GM21825 (cell line): ENCODE measurements around the gene TAF4.

Experiments
- ATAC-seq: cut with Tn5 transposase; IDR thresholded peaks from one replicate; pipeline ENCODE4 v1.9.1; 2021; ENCODE audit warnings: mild to moderate bottlenecking, moderate library complexity; ENCODE audit not compliant: unreplicated experiment

Gene TAF4

DNA sequence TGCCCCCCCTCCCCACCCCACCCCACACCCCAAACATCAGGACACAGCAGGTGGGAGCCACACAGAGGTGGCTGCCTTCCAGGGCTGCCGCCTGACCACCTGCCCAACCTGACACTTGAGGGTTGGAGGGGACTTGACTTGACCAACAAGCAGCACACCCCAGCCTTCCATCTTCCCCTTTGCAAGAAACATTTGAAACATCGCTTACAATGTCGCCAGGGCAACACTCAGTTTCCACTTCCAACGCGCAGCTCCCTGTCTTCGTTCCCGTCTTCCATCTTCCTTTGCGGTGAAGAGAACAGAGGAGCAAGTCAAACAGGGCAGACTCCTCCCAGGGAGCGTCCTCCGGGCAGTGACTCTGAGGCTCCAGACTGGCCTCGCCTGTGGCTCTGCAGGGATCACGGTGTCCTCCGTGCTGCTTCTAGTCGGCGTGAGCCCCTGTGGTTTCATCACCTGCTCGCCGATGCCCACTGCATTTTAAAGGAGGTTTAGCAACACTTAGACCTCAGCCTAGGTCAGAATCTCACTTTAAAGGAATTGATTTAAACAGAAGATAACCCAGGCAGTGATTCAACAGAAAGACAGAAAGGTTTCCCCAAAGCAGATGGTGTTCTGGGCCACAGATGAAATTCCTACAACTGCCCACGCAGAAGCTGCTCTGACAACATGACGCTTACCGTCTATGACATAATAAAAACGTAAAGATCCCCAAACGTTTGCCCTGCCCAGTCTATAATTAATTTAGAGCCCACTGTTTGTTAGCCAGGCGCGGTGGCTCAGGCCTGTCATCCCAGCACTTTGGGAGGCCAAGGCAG, 130.8 kb downstream of the TAF4 start:
- no peak for ATAC-seq

DNA sequence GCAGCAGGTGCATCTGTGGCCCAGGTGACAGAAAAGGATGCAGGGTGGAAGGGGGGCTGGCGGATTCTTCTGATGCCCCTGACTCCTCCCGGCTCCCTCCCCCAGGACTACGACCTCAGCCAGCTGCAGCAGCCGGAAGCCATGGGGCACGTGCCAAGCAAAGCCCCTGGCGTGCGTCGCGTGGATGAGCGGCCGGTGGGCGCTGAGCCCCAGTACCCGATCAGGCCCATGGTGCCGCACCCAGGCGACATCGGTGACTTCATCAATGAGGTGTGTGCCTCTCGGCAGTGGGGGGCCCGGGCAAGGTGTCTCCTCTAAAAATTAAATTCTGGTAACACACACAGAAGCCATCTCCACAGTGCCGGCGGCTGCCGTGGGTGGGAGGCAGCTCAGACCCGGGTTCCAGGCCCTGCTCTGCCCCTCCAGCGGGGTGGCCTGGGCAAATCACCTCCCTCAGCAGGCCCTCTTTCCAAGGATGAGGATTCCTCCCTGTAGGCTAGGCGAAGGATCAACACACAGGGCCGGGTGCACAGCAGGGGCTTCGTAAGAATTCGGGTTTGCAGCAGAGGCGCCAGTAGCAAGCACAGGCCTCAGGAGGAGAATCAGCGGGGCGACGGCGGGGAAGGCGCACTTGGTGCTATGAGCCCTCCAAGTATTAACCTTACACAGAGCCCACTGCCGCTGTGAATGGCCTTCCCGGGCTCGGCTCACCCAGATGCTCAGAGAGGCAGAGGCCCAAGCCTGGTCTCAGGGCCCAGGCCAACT, 131.5 kb downstream of the TAF4 start:
- ATAC-seq = no peak

DNA sequence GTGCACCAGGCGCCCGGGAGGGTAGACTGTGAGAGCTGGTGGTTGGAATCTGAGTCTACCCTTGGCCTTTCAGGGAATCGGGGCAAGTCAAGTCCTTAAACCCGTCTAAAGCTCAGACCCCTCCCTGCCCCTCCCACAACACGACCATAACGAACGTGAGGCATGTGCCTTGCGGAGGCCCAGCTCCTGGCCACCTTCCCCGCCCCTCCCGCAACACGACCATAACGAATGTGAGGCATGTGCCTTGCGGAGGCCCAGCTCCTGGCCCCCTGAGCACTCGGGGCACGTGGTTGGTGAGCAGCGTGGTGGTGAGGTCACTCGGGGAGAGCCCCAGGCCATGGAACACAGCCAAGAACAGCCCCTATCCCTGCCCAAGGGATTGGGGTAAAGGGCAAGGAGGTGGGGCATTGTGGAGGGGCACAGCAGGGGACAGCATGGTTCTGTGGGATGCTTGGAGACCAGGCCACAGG, 132.2 kb downstream of the TAF4 start:
- no peak for ATAC-seq

DNA sequence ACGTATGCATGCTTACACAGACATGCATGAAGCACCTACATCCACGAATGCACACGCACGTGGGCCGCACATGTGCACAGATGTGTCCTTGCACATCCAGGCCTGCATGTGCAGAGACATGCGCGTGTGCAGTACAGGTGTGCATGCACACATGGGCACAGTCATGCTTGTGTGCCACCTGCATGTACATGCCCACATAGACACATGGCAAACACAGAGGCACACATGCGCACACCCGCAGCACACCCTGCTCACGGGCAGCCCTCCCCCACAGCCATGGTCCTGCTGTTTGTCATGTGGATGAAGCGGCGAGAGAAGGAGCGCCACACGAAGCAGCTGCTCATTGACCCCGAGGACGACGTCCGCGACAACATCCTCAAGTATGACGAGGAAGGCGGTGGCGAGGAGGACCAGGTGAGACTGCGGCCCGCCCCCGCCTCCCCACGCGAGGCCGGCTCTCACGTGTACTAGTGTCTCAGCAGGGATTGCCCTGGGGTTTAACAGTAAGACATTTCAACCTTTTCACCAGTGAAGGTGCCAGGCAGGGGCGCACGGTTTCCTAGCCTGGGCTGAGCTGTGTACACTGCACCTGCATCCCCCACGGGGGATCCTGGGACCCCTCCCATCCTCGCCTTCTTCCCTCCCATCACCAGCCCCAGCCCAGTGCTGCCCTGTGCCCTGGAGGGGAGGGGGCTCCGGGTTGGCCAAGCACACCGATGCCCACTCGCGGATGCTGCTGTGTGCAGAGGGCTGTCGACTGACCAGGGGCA, 132.8 kb downstream of the TAF4 start:
- no peak for ATAC-seq

DNA sequence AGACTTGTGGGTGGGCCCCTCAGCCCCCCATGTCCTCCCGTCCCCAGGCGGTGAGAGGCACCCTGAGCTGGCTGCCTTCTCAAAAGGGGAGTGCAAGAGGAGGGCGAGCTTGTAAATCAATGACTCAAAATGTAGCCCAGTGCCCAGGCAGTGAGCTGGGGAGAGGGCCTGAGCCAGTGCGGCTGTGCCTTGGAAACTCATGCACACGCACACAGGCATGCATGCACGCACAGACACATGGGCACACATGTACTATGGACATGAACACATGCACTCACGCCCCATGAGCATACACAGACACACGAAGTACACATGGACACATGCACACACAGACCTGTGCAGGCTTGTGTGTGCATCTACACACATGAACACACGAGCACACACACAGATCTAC, 133.5 kb downstream of the TAF4 start:
- no peak for ATAC-seq

DNA sequence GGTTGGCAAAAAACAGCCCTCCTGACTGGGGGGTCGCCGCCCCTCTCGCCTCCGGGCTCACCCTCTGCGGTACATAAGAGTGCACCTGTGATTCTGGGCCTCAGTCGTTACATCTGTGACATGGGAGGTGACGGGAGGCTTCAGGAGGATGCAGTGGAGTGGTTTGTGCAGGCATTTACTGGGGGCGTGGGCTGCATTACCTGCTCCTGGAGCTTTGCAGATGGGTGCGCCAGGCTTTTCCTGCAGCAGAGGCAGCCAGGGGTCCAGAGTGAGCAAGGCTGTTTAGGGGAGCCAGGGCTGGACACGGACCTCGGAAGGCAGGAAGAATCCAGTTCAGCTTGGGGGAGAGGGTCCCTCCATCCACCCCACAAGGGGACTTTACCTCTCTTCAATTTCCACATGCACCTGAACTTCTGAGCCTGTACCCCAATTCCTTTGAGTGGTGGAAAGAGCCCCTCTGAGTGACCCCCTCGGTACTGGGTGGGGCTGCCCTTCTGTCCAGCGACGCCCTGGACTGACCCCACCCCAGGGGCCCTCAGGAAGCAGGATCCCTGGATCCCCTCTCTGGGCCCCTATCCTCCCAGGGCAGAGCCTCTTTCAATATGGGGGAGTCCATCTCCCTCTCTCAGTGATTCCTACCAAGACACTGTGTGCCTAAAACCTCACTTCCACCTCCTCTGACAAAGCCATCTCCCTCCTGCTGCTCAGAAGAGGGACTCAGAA, 134.0 kb downstream of the TAF4 start:
- no peak for ATAC-seq

DNA sequence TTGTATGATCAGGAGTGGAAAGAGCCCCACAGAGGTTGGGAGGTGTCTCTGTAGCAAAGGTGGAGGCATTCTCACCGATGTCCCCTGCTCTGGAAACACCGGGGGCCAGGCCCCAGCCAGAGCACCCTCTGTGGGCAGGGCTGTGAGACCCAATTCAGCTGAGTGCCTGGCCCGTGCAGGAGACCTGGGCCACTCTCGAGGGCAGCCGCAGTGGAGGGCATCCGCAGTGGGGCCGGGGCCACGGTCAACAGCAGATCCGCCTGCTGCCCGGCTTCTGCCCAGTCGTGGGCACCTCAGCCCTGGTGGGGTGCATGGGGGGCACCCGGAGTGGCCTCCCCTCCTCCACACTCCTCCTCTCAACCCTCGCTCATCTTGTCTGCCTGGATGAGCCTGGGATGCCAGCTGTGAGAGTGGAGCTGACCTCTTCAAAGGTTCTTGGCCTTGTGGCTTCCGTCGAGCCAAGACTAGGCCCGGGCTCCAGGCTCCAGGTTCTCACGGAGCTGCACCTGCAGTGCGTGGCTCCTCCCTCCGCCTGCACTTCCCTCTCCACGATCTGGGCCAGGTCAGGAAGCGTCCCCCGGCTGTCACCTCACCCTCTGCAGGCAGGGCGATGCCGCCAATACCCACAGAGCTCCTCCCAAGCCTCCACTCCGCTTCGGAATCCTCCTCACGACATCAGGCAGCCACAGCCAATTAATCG, 134.8 kb downstream of the TAF4 start:
- no peak for ATAC-seq

DNA sequence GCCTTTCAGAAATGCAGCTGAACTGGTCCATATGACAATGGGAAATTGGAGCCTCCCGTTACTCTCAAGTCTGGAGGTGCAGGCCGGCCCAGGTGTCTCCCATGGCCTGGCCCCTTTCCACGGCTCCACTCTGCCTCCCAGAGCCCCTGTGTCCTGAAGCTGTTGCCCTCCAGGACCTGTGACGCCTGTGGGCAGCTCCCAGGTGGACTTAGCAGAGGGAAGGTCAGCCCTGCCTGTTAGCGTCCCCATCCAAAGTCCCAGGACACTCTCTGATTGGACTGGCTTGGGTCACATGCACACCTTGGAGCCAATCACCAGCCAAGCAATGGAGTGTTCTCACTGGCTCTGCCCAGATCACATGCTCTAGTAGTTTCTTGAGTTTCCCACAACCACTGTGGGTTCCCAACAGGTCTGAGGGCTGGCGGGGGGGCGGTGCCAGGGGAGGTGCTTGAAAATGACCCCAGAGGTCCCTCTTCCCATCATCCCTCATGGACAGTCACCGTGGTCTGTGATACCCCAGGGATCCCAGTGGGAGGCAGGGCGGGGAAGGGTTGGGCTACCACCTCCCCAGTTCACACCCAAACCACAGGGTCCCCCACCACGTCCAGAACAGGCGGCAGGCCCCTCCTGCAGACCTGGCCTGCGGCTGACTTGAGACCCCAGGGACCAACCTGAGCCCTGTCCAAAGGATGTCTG, 135.6 kb downstream of the TAF4 start:
- no peak for ATAC-seq

DNA sequence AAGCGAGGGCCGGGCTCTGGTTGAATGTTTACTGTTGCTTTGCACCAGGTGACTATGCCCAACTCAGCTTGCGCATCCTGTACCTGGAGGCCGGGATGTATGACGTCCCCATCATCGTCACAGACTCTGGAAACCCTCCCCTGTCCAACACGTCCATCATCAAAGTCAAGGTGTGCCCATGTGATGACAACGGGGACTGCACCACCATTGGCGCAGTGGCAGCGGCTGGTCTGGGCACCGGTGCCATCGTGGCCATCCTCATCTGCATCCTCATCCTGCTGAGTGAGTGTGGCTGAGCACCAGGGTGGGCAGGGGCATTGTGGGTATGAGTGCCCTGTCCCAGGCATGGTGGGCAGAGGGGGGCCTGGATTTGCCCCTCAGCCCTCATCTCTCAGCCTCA, 136.1 kb downstream of the TAF4 start:
- ATAC-seq = no peak

DNA sequence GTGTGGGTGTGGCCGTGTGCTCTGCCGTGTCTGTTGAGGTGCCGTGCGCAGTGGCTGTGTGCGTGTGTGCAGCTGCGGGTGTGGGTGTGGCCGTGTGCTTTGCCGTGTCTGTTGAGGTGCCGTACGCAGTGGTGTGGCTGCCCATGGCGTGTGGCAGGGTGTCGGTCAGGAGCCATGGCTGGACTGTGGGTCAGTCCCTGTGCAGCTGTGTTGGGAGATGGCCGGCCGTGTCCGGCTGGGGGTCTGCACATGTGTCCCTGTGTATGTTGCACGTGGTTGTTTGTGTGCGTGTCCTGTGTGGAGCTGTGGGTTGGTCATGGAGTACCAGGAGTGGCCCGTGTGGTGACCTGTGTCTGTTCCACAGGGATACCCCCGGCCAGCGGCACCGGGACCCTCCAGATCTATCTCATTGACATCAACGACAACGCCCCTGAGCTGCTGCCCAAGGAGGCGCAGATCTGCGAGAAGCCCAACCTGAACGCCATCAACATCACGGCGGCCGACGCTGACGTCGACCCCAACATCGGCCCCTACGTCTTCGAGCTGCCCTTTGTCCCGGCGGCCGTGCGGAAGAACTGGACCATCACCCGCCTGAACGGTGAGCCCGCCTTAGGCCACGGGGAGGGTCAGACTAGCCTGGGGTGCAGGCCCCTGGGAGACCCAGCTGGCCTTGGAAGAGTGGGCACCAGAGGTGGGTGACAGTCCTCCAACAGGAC, 137.7 kb downstream of the TAF4 start:
- no peak for ATAC-seq

DNA sequence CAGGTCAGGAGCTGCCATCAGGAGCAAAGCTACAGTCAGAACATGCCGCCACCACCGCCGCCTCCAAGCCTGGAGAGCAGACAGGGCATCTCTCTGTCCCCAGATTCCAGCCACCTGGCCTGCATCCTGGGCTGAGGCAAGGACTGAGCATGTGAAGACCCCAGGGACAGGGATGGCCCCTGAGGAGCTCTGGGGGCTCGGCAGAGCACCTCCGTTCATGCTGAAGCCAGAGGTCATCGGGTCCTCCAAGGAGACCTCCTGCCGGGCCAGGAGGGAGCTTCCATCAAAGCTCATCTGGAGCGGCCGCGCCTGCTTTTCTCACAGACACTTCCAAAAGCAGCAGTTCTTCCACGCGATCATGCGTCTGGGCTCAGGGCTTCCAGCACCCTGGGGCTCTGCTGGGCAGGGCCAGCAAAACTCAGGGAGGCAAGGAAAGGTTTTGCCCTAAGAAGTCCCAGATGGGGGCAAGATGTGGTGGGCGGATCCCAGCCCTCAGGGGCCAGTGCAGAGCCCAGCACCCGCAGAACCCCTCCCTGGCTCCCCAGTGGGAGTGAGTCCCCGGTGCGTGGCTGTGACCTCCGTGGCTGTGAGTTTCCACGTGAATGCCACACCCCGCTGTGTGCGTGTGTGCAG, 138.4 kb downstream of the TAF4 start:
- ATAC-seq = no peak

DNA sequence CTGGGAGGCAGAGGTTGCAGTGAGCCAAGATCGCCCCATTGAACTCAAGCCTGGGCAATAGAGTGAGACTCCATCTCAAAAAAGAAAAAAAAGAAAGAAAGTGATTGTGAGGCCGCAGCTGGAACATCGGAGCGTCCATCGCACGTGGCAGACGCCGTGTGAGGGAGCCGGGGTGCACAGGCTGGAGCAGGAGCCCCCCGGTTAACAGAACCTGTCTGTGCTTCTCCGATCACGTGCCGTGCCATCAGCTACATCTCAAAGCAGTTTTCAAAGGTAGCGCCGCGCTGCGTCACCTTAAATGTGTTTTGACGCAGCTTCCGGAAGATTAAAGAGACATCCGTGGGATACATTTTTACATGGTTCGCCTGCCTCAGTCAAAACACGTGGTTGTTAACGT, 138.9 kb downstream of the TAF4 start:
- ATAC-seq = no peak

DNA sequence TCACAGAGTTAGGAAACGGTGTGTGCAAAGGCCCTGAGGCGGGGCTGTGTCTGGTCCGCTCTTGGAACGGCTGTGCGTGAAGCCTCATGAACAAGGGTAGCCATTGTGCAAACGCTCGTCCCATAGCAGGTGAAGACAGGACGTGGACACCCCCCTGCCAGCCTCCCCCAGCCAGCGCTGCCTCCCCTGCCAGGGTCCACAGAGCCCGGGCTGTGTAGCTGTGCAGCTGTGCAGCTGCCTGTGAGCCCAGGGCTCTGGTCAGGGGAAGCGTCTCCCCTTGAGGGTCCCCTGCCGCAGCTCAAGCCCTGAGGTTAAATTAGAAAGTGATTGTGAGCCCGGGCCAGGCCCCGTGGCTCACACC, 139.4 kb downstream of the TAF4 start:
- ATAC-seq = no peak

DNA sequence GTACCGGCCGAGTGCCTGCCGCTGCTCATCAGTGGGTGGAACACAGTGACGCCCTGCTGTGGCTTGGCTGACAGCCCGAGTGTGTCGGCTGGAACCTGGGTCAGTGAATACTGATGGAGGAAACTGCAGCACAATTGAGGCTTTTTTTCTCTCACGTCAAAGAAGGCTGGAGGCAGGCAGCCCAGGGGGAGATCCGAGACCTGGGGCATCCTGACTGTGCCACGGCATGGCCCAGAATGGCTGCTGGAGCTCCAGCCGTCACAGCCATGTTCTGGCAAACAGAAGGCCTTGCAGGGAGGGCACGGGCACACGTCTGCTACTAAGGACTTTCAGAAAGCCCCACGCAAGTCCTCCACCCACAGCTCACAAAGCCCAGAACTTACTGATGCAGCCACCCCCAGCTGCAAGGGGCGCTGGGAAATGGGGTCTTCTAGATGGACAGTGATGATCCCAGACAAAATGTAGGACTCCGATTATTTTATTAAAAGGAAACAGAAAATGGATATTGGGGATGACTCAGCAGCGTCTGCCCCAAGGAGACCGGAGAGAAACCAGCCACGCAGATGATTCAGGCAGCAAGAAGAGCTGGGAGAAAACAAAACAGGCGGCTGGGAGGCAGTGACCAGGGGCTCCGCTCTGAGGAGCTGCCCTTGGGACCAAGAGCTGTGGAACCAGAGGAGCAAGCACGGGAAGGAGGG, 140.0 kb downstream of the TAF4 start:
- ATAC-seq = no peak

DNA sequence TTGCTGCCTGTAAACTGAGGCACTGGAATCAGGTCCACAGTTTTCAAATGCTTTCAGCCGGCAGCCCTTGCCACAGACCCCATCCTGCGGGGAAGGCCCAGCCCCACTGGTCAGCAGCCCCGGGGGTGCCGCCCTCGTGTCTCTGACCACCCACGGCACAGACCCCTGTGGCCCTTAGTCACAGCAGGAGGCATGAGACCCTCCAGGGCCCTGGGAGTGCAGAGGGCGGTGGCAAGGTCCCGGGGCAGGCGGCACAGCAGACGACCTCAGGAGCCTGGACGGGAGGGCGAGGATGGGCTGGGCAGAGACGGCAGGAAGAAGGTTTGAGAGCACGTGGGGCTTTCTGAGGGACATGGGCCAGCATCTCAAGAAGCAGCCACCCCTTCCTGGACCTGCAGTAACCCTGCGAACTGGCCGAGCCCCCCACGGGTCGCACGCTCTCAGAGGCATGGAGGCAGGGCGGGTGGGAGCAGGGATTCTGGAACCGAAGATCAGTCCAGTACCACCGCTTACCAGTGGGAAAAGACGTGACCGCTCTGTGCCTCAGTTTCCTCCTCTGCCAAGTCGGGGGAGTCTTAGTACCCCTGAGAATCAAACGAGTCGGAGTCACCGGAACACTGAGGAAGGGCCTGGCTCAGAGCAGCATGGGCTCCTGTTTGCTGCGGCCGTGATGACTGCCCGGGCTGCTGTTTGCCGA, 140.7 kb downstream of the TAF4 start:
- ATAC-seq = no peak
